Activated gamma-delta T cell treated with Interleukin-2 at 50 U/mL for 16 hours (primary cell): ENCODE measurements around the gene IVL.

Experiments used
- DNase-seq: peaks from one replicate; pipeline ENCODE4 v3.0.0-alpha.2; 2020

The IVL gene

DNA sequence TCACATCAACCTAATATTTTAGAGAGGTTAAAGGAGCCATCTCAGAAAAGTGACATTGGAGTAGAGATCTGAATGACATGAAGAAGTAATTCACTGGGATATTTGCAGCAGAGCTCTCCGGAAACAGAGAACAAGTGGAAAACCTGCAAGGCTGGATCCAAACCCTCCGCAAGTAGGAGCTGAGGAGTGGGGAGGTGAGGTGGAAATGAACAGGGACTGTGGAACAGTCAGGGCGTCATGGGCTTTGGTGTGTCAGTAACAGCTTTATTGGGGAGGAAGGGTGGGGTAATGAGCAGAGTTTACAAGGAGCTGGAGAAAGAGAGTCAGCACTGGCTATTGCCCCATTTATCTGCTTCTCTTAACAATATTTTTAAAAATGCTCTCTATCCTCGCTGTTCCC is 9.3 kb upstream of the IVL start:
- DNase-seq, result no peak

DNA sequence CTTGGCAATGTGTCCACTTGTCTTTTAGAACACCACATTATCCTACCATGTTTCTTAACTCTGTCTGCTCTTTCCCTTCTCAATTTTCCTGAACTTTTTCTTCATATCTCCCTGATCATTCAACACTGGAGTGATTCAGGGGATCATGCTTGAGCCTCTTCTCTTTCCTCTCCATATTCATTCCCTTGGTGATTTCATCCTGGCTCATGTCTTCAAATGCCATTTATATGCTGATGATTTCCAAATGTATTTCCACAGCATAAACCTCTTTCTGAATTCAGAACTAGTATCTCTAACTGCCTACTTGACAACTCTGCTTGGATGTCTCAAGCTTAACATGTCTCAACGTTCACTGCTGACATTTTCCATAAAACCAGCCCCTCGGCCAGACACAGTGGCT is 8.5 kb upstream of the IVL start:
- DNase-seq, result no peak

DNA sequence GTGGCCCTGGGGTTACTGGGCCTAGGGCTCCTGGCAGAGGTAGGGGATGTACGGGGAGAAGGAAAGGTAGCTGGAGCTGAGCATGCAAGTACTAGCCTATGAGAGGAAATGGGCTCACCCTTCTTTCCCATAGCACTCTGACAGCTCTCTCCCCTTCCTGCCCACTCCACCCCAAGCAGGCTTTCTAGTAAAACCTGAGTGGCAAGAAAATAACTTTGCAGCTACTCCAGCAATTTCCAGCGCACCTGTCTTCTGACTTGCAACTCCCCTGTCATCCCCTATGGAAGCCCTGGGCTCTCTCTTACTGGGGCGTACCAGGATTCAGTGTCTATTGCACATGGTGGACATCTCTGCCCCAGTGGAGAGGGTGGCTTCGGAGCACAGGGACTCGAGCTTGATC is 6.7 kb upstream of the IVL start:
- no peak for DNase-seq

DNA sequence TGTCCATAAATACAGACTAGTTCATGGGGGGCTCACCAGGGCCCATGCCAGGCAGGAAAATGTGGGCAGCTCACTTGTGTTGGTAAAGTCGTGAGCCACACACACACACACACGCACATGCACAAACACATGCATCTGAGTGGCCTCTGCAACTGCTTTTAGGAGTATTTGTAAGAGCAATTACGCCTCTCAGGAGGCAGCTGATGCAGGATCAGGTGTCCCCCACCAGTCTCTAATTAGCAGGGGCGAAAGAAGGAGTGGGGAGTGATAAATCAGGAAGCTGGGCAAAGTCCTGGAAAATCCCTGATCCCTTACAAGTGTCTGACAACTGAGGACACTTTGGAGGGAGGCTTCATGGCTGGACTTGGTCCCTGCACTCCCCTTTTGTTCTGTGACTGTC is 5.7 kb upstream of the IVL start:
- DNase-seq, result no peak

DNA sequence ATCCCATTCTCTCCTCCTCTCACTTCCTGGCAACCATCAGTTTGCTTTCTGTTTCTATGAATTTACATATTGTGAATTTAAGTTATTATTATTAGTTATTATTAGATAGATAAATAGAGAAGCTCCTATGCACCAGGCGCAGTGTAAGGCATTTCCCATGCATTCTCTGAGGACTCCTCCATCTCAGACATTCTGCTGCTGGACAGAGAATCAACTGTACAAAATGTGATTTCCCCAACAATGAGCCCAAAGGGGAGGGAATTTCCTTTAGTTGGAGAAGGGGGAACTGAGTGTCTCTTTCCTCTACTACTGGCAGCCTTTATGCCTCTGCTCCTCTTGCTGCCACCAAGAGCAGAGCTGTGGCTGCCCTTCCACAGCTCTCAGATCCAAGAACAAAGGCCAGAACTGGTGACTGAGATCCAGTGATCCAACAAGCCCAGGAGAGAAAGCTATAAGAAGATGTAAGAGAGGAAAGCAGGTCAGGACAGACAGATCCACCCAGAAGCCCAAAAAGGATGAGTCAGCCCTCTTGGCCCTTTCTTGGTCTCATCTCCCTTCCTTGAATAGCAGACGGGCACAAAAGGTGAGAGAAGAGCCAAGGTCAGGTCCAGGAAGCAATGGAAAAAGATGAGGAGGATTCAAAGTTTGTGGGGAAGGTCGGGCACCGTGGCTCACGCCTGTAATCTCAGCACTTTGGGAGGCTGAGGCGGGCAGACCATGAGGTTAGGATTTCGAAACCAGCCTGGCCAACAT is 3.5 kb upstream of the IVL start:
- no peak for DNase-seq

DNA sequence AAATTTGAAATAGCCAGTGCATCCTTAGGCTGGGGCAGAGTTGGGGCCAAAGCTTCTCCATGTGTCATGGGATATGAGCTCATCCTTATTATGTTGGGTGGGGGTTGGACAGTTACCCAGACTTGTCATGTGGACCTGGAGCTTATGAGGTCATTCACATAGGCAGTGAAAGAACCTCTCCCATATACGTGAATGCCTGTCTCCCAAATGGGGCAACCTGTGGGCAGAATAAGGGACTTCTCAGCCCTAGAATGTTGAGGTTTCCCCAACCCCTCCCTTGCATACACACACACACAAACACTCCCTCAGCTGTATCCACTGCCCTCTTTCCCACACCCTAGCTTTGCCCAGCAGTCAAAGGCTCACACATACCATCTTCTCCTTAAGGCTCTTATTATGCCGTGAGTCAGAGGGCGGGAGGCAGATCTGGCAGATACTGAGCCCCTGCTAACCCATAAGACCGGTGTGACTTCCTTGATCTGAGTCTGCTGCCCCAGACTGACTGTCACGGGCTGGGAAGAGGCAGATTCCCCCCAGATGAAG is 2.3 kb upstream of the IVL start:
- no peak for DNase-seq

DNA sequence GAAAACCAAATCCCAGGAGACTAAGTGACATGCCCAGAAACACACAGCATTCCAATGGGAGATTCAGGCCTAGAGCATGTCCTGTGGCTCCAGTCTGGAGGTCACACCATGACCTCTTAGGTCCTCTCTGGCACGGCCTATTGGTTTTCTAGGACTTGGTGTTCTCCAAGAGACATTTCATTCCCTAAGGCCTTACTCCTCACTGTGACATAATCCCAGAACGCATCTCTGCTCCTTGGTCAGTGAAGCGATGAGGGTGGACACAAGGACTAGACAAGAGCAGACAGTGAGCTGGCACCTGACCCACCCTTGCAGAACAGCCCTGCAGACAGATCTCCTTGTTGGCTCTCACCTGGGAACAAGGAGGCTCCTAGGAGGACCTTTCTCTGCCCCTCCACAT is 860 bp downstream of the IVL start:
- DNase-seq, result no peak

DNA sequence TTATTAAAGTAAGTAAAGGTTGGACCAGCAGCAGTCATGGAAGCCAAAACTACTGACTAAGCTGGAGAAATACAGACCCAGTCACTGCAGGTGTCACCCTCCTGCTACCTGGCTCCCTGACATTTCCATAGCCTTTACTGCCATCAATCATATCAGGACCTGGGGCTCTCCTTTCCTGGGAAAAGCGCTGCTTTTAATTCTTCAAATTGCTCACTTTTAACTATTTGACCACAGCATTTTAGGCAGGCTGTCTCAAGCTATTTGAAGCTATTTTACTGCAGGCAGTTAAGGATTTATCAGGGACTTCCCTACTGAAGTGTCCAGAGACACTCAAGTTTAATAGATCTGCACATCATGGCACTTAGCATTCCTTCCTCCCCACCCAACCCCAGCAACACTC is 4.1 kb downstream of the IVL start:
- DNase-seq, result no peak

DNA sequence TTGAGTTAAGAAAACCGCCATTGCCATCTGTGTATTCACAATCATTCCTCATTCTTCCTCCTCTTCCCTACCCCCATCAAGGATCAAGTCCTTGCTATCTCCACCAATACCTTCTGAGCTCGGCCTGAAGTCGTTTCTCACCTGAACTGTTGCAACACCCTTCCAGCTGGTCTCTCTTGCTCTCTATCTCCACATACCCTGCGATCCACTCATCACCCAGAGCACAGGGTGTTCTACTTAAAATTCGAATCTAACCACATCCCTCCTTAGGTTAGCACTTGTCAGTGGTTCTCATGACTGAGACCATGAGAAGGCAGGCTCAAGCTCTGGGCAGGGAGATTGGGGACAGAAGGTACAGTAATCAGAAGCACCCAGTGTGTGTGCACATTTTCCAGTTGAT is 4.6 kb downstream of the IVL start:
- DNase-seq, result no peak

DNA sequence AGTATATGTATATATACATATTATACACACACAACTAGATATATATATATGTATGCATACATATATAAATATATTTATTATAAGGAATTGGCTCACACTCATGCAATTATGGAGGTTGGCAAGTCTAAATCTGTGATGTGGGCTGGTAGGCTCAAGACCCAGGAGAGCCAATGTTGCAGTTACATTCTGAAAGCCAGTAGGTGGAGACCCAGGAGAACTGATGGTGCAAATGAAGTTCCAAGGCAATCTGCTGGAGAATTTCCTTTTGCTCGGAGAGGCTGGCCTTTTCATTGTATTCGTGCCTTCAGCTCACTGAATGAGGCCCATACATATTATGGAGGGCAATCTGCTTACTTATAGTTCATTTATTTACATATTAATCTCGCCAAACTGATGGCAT is 9.4 kb downstream of the IVL start:
- DNase-seq, result no peak

DNA sequence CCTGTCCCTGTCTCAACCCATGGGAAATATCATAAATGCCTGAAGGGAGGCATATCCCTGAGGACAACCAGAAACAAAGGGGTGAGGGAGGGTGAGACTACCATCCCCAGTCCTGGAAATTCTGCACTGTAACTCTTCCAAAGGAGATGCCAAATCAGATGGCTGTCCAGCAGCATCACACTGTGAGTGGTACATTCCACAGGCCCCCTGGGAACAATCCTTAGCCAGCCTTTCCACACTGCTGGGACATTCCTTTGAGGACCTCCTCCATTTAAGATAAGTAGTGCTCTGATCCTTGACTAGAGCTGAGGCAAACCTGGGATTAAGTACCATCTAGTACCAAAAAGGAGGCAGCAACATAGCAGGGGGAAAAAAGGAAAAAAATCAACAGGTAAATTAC is 10.7 kb downstream of the IVL start:
- DNase-seq, result no peak

DNA sequence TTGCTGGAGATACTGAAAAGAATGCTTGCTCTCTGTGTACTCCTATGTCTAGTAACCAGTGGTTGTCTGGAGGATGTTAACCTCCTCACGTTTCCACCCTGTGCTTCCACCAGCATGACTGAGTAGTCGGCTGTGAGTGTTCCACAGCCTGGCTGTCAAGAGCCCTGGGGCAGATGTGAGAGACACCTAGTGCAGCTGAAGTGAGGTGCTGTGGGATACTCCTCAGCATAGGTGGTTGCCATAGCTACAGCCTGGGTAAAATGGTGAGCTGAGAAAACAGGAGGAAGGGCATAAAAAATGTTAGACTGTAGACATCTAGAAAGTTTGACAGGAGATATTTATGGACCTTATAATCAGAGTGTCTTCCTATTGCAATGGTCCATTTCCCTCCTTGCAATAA is 15.8 kb downstream of the IVL start:
- no peak for DNase-seq

DNA sequence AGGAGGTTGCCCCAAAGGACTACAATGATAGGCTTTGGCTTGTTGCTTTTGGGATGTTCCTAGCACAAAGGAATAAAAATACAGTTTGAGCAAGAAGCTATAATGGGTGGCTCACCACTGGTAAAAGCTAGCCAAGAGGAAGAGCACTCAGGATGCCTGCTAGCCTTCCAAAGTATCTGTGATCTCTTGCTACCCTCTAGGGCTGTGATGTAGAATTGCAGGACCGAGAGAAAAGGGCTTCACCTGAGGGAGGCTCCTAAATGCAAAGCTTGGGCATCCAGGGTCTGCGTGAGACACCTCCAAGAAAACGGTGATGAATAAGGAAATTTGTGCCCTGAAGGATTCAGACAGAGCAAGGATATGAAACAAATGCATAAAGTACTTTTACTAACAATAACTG is 17.7 kb downstream of the IVL start:
- no peak for DNase-seq

DNA sequence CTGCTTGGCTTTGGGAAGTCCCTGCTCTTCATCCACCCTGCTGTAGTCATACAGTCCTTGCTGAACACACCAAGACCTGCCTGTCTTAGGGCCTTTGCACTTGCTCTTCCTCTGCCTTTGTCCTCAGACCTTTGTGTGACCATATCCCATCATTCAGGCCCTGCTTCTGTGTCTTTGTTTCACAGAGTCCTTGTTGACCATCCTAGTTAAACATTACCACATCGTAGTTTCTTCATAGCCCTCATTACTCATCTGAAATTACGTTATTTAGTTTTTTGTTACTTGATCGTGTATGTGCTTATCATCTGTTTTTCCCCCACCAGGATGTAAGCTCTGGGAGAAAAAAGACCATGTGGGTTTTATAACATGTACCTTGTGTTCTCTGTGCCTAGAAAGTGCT is 20.3 kb downstream of the IVL start:
- DNase-seq, result no peak

DNA sequence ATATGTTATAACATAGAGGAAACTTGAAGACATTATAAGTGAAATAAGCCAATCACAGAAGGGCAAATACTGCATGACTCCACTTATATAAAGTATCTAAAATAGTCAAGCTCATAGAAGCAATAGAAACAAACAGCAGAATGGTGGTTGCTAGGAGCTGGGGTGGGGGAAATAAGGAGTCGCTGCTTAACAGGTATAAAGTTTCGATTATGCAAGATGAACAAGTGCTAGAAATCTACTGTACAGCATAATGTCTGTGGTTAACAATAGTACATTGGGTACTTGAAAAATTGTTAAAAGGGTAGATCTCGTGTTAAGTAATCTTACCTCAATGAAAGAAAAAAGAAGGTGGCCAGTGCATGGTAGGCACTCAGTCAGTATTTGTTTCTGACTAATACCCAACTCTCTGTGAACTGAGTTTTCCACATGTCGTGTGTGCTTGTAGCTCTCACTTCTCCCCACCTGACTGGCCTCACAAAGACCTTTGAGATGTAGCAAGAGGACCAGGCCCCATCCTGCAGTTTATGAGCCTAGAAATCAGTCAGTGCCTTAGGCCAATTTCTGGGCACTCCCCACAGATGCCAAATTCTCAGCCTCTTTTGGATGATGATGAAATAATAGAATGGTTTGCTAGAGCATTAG is 23.9 kb downstream of the IVL start:
- no peak for DNase-seq

DNA sequence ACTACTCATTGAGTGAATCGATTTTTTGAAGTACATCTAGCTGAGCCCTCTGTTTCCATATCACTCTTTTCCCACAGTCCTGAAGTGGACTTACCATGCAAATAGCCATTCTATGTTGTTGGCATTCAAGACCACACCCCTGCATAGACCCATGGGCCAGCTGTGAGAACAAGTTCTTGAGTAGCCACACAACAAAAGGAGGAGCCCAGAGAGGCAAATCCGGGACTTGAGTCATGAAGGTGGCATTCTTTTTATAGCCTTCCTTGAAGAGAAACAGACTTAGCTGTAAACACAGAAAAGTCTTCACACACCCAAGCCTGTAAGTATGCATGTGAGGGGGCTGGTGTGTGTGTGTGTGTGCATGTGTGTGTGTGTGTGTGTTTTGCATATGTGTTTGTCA is 24.9 kb downstream of the IVL start:
- no peak for DNase-seq

DNA sequence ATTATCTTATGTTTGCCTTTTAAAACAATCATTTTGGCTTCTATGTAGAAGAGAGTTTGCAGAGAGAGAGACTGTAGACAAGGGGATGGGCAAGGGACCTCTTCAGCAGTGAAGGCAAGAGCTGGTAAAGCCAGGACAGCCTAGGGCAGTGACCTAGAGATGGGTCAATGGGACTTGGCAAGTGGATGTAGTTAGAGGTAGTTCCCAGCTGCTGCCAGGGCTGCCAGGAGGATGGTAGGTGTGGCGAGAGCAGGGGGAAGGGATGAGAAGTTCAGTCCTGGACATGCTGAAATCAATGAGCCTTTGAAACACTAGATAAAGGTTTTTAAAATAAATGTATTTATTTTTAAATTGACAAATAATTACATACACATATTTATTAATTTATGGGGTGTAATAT is 32.3 kb downstream of the IVL start:
- no peak for DNase-seq

DNA sequence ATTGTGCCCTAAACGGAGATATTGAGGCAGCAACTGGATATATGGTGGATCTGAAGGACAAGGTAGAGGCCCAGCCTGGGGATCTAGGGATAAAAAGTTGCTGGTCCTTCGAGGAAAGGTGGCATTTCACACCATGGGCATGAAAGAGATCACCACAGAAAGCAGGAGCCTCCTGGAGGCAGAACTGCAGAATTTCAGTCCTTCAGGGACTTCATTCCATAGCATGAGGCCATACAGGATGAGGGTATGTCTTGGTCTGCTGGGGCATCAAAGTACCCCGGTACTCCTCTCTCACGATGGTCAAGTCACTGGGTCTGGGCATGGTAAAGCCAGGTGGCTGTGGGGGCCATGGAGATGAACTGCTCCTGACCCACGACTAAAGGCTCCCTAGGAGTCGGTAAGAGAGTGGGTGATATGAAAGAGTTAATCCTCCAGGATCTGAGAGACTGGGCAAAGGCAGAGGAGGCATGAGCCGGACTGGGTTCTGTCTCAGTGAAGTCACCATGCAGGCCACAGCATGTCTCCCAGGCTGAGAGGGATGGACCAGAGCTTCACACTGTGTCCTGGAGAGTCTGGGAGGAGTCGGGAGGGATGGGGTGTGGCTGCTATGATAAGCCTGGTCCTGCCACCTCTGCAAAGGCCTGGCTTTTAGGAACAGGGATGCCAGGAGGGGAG is 32.8 kb downstream of the IVL start:
- no peak for DNase-seq

DNA sequence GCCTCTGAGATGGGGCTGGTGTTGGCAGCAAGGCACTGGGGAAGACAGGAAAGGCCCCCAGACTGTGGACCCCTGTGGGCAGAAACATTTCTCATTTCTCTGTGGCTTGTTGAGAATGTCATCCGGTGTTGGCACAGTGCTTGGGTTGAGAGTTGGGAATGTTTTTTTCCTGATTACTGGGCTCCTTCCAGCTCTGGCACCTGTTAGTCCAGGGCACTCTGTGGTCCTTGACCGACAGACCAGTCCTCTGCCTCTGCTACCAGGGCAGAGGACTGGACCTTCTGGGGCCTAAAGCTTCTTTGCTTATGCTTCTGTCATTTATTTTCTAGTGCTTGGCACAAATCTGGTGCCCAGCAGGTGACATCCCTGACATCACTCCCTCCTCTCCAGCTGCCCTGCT is 33.8 kb downstream of the IVL start:
- no peak for DNase-seq

DNA sequence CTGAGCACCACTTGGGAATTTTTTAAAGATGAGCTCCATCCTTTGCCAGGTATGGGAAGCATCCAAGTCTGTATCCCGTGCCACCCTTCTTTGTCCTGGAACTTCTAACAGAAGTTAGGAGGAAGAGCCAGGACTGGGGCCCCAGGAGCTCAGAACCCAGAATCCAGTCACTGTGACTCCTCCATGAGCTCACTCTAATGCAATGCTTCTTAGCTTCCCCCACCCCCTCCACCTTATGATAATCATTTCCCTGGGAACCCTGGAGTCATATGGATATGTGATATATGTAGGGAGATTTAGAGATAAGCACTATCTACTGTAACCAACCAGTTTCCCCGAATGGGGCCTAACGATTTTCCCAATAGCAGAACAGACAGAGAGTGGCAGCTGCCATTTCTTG is 37.9 kb downstream of the IVL start:
- DNase-seq, result no peak

DNA sequence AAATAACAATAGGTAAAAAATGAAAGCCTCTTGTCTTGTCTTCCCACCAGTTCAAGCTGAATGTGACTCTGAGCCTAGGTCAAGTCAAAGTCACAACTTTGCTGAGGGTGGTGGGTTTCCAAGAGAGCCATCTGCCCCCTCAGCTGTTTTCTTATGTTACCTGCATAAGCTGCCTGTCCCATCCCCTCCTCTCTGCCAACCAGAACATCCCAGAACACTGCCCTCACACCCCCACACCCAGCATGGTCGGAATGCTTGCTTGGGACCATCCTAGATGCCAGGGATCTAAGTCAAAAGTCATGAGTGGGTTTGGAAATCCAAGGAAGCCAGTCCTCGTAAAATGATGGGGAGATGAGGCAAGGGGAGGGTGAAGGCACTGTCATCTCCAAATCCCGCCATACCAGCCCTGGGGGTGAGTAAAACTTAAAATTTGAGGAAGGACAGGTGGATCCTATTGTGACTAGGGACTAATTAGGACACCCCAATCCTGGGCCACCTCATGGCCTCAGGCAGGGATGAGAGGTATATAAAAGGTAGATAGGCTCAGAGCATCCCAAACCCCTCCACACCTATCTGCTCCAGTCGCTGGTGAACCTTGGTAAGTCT is 38.4 kb downstream of the IVL start, which contains the start of gene SPRR5:
SPRR5 (plus strand) TSS at position 556 of the 606 bp plus-strand sequence. CDS start 1,349 bp downstream, outside the sequence.
- DNase-seq, result no peak

DNA sequence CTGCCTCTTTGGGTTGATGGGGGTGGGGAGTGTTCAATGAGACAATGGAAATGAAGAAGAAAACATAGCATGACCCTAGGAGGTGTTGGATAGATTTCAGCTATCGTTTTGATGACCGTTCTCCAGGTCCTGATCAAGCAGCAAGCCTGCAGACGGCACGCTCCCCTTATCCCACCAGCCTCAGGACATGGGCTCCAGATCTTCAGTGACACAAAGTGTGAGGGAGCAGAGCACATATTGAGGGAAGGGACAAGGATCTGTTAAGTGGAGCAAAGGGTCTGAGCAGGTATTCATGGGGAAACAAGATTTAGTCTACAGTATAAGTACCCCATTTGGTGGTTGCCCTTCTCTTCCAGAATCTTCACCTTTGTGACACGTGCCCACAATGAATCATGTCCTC is 43.4 kb downstream of the IVL start:
- no peak for DNase-seq

DNA sequence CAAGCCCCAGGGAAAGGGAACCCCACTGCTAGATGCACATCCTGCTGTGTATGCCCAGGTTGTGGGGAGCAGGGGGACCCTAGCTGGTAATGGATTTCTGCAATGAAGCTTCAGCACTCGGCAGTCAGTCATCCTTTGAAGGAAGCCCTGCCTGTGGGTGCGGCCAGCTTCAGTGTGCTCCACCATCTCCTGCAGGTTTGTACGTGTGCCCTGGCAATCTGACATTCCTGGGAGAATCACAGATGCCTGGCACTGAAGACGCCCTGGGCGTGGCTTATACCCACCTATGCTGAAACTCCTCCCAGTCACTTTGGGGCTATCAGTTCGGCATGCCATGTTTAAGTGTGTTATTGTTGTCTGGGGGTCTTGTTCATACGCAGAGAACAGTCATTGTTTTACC is 45.4 kb downstream of the IVL start:
- no peak for DNase-seq

DNA sequence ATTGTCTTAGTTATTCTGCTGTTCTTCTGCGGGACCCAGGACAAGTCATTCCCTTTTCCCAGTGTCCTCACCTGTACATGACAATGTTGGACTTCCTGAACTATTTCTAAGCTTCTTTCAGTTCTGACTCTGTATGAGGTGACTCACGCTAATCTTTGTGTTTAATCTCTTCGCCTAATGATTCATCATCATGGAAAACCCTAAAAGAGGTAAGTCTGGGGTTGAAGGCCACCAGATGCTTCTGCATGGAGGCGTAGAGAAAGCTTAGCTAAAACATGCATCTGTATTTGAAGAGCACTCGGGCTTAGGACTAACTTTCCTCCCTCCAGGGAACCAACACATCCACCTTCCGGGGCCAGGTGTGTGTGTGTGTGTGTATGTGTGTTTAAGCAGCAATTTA is 46.1 kb downstream of the IVL start:
- no peak for DNase-seq
